Neuronal stem cell (in vitro differentiated cells): ENCODE results near the gene PARD3.

Source experiments
- DNase-seq: peaks from one replicate; pipeline ENCODE4 v3.0.0-alpha.2; 2013; ENCODE audit warnings: low spot score
- H2AFZ ChIP-seq: one replicate; pipeline ENCODE4 v1.6.1; 2013; ENCODE audit warnings: mild to moderate bottlenecking, low read length, inconsistent platforms
- H2AK5ac ChIP-seq: 2 replicates; pipeline ENCODE4 v1.6.1; 2013; ENCODE audit warnings: low read depth, mild to moderate bottlenecking, inconsistent platforms, low read length, moderate library complexity, mixed read lengths
- H2BK120ac ChIP-seq: 2 replicates; pipeline ENCODE4 v1.6.1; 2013; ENCODE audit warnings: low read depth, mild to moderate bottlenecking, inconsistent platforms, low read length, moderate library complexity, mixed read lengths
- H2BK12ac ChIP-seq: one replicate; pipeline ENCODE4 v1.6.1; 2013; ENCODE audit warnings: low read length, inconsistent platforms
- H2BK15ac ChIP-seq: 2 replicates; pipeline ENCODE4 v1.6.1; 2013; ENCODE audit warnings: mild to moderate bottlenecking, low read length, inconsistent platforms, mixed read lengths
- H2BK5ac ChIP-seq: one replicate; pipeline ENCODE4 v1.6.1; 2013; ENCODE audit warnings: inconsistent platforms, mild to moderate bottlenecking, low read length, moderate library complexity
- H3K14ac ChIP-seq: one replicate; pipeline ENCODE4 v1.6.1; 2013; ENCODE audit warnings: low read length, inconsistent platforms
- H3K18ac ChIP-seq: 2 replicates; pipeline ENCODE4 v1.6.1; 2013; ENCODE audit warnings: low read length, inconsistent platforms
- H3K23ac ChIP-seq: 2 replicates; pipeline ENCODE4 v1.6.1; 2013; ENCODE audit warnings: low read depth, mild to moderate bottlenecking, mixed read lengths, low read length, inconsistent platforms; ENCODE audit not compliant: poor library complexity
- H3K27ac ChIP-seq: replicated peaks from 3 replicates; pipeline ENCODE4 v1.5.1; 2013; ENCODE audit warnings: low read length, inconsistent platforms
- H3K27me3 ChIP-seq, 3 experiments: 2 replicates each; pipeline ENCODE4 v1.6.1; 2013; ENCODE audit warnings: low read length in 3 of 3, mild to moderate bottlenecking in 2 of 3, inconsistent platforms in 1 of 3, low read depth in 1 of 3, mixed read lengths in 1 of 3, moderate library complexity in 1 of 3; ENCODE audit not compliant: control insufficient read depth in 3 of 3, insufficient read depth in 3 of 3
- H3K36me3 ChIP-seq, 2 donors: replicated peaks in 1 of 2; 2 replicates each; pipeline ENCODE4 v1.6.1; 2013; ENCODE audit warnings: low read length in 2 of 2; ENCODE audit not compliant: control insufficient read depth in 2 of 2, insufficient read depth in 2 of 2
- H3K4ac ChIP-seq: 2 replicates; pipeline ENCODE4 v1.6.1; 2013; ENCODE audit warnings: inconsistent platforms, mild to moderate bottlenecking, low read length, moderate library complexity
- H3K4me1 ChIP-seq, 2 donors: 1 replicate in 1 of 2; 2 replicates in 1 of 2; pipeline ENCODE4 v1.6.1; 2013; ENCODE audit warnings: low read length in 2 of 2, low read depth in 1 of 2; ENCODE audit not compliant: control insufficient read depth in 2 of 2, insufficient read depth in 1 of 2
- H3K4me2 ChIP-seq: one replicate; pipeline ENCODE4 v1.6.1; 2013; ENCODE audit warnings: mild to moderate bottlenecking, low read length, inconsistent platforms; ENCODE audit not compliant: insufficient read depth, poor library complexity, severe bottlenecking
- H3K4me3 ChIP-seq, 2 donors: 2 replicates each; pipeline ENCODE4 v1.5.1; 2013; ENCODE audit warnings: low read length in 2 of 2, mild to moderate bottlenecking in 2 of 2, inconsistent platforms in 1 of 2, moderate library complexity in 1 of 2
- H3K79me1 ChIP-seq: one replicate; pipeline ENCODE4 v1.6.1; 2013; ENCODE audit warnings: low read depth, mild to moderate bottlenecking, inconsistent platforms, low read length, moderate library complexity
- H3K9ac ChIP-seq: one replicate; pipeline ENCODE4 v1.6.1; 2013; ENCODE audit warnings: mild to moderate bottlenecking, low read depth, low read length, inconsistent platforms; ENCODE audit not compliant: poor library complexity
- H3K9me3 ChIP-seq, 2 donors: replicated peaks in 1 of 2; 2 replicates each; pipeline versions ENCODE3 to v1.6.1; 2013; ENCODE audit warnings: low read length in 2 of 2, mild to moderate bottlenecking in 2 of 2, inconsistent platforms in 1 of 2, low read depth in 1 of 2, mixed read lengths in 1 of 2, moderate library complexity in 1 of 2; ENCODE audit not compliant: control insufficient read depth in 2 of 2, insufficient read depth in 1 of 2
- H4K8ac ChIP-seq: one replicate; pipeline ENCODE4 v1.6.1; 2013; ENCODE audit warnings: low read depth, mild to moderate bottlenecking, inconsistent platforms, low read length, moderate library complexity
- H4K91ac ChIP-seq: one replicate; pipeline ENCODE4 v1.6.1; 2013; ENCODE audit warnings: low read length, low read depth, mild to moderate bottlenecking, inconsistent platforms; ENCODE audit not compliant: poor library complexity
- WGBS, 2 donors: extraction: QIAGEN DNeasy Blood & Tissue Kit; methylation state at CpG; one replicate each; pipeline ENCODE4 v1.1.7; 2013; ENCODE audit warnings: missing lambda C conversion rate in 2 of 2, mixed read lengths in 1 of 2; ENCODE audit not compliant: insufficient read length in 2 of 2, insufficient replicate concordance in 1 of 2; ENCODE audit errors: extremely low coverage in 2 of 2; 5-methylcytosine and 5-hydroxymethylcytosine counted together

Gene PARD3

DNA sequence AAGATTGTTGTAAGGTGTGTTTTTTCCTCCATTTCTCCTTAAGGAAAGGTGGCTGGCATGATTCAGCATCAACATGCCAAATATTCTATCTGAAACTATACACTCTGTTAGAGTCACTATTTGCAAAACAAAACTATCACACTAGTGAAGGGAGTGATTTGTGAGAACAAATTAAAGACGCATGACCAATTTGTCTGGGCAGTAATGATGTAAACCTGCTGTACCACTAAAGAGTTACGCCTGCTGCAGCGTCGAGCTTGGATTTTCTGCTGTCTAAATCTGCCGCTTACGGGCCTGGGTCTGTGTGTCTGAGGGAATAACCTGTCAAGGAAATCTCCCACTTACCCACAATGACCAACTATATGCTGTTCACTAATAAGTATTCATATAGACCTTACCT, 648.3 kb downstream of the PARD3 start:
- Histone ChIP-seq H2AFZ (no peak overlapping the region), H3K9me3 (peaks cover 2 to 13% of the 10 kb centered on the region in 2 donors), H2BK120ac (no peak overlapping the region), H3K14ac (no peak overlapping the region), H2BK5ac (no peak overlapping the region), H3K4me1 (no peaks in the 10 kb centered on the region), H3K79me1 (no peaks in the 10 kb centered on the region), H3K36me3 (no peaks in the 10 kb centered on the region), H3K27me3 (no peaks in the 10 kb centered on the region), H3K23ac (no peak overlapping the region), H2BK12ac (no peak overlapping the region), H3K27ac (no peak overlapping the region), H3K4me2 (no peak overlapping the region), H2AK5ac (no peak overlapping the region), H3K18ac (no peak overlapping the region), H2BK15ac (no peak overlapping the region), H3K4ac (no peak overlapping the region), H4K91ac (no peak overlapping the region), H3K9ac (no peak overlapping the region), H3K4me3 (no peak overlapping the region), H4K8ac (no peak overlapping the region)
- WGBS, 2 donors, result no CpG with 5 or more reads among the region's 6 CpGs
- DNase-seq, result no peak

DNA sequence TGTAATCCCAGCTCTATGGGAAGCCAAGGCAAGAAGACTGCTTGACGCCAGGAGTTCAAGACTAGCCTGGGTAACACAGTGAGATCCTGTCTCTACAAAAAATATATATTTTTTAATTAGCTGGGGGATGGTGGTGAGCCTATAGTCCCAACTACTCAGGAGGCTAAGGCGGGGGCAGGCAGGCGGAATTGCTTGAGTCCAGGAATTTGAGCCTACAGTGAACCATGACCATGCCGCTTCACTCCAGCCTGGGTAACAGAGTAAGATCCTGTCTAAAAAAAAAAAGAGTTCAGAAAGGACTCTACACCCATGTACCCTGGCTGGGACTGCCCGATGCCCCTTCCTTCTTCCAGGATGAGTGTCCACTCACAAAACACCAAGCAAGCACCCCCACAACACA, 648.7 kb downstream of the PARD3 start:
- Histone ChIP-seq H2BK5ac (no peak overlapping the region), H3K9me3 (peaks cover 2 to 16% of the 10 kb centered on the region in 2 donors), H4K8ac (no peak overlapping the region), H3K4ac (no peak overlapping the region), H3K9ac (no peak overlapping the region), H3K23ac (no peak overlapping the region), H2BK15ac (no peak overlapping the region), H2BK120ac (no peak overlapping the region), H3K4me3 (no peak overlapping the region), H3K27me3 (no peaks in the 10 kb centered on the region), H3K27ac (no peak overlapping the region), H2AFZ (no peak overlapping the region), H3K18ac (no peak overlapping the region), H4K91ac (no peak overlapping the region), H2BK12ac (no peak overlapping the region), H3K4me1 (no peaks in the 10 kb centered on the region), H3K4me2 (no peak overlapping the region), H2AK5ac (no peak overlapping the region), H3K14ac (no peak overlapping the region), H3K79me1 (no peaks in the 10 kb centered on the region), H3K36me3 (no peaks in the 10 kb centered on the region)
- DNase-seq, result no peak
- WGBS, 2 donors, result no CpG with 5 or more reads among the region's 5 CpGs

DNA sequence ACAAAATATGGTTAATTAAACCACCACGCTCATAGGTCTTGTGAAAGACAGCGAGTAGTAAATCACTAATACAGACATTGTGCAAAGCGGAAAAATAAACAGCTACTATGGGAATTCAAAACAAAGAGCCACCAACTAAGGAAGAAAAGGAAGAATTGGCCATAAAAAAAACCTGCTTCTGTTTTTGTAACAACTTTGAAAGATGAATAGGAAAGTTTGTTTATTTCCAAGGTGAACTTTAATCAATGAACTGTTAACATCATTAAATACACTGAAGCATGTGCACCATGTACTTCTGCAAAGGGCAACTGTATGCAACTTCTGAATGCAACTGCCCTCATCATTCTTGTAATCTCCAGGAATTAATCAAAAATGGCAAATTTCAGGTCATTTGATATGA, 651.1 kb downstream of the PARD3 start:
- no peak for DNase-seq
- Histone ChIP-seq H2BK5ac (no peak overlapping the region), H3K9ac (no peak overlapping the region), H4K8ac (no peak overlapping the region), H3K23ac (no peak overlapping the region), H2BK15ac (no peak overlapping the region), H2AK5ac (no peak overlapping the region), H2BK12ac (no peak overlapping the region), H3K27ac (no peak overlapping the region), H3K4me1 (no peaks in the 10 kb centered on the region), H2BK120ac (no peak overlapping the region), H4K91ac (no peak overlapping the region), H3K79me1 (no peaks in the 10 kb centered on the region), H3K4me2 (no peak overlapping the region), H3K9me3 (peaks cover 0 to 16% of the 10 kb centered on the region in 2 donors), H3K27me3 (no peaks in the 10 kb centered on the region), H3K36me3 (no peaks in the 10 kb centered on the region), H3K14ac (no peak overlapping the region), H3K18ac (no peak overlapping the region), H3K4me3 (no peak overlapping the region), H3K4ac (no peak overlapping the region), H2AFZ (no peak overlapping the region)
- WGBS, 2 donors, result no CpG with 5 or more reads among the region's 3 CpGs

DNA sequence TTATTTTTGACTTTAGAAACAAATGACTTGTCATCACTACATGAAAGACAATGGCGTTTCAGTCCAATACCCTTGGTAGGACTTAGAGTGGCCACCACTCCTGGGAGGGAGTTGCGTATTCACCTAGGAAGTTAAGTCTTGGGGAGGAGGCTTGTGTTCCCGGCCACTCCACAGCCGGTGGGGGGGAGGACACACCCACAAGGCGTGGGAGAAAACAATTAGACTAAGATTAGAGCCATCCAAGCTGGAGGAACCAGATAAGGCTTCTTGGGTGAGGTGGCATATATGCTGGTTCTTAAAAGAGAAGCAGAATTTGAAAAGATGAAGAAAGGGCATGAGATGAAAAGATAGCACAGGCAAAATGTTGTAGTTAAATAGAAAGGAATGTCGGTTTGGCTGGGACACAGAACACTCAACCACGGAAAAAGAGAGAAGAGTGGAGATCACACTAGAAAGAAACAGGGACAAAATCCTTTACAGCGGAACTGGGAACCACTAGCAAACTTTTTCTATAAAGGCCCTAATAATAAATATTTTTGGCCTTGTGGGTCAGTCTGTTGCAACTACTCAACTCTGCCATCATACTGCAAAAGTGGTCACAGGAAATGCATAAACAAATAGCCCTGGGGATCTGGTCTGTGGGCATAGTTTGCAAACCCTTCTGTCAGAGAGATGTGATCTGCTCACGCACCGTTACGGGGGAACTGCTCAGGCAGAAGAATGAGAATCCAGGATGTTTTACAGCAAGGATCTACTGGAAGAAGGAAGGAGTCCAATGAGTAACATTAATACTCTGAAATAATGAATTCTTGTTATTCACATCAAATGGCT, 651.8 kb downstream of the PARD3 start:
- no peak for DNase-seq
- no peak overlapping the region for H2AK5ac ChIP-seq
- no peak overlapping the region for H4K91ac ChIP-seq

More for the DNA sequence above, 651.8 kb downstream of the PARD3 start:
- Histone ChIP-seq H3K27me3 (no peaks in the 10 kb centered on the region), H3K23ac (no peak overlapping the region), H3K14ac (no peak overlapping the region), H3K79me1 (no peaks in the 10 kb centered on the region), H2BK120ac (no peak overlapping the region), H3K27ac (no peak overlapping the region), H3K36me3 (no peaks in the 10 kb centered on the region), H3K18ac (no peak overlapping the region), H3K4me3 (no peak overlapping the region), H3K4me2 (no peak overlapping the region), H3K4ac (no peak overlapping the region), H3K9me3 (peaks cover 0 to 16% of the 10 kb centered on the region in 2 donors), H3K4me1 (no peaks in the 10 kb centered on the region), H3K9ac (no peak overlapping the region), H2BK5ac (no peak overlapping the region), H4K8ac (no peak overlapping the region), H2AFZ (no peak overlapping the region), H2BK15ac (no peak overlapping the region), H2BK12ac (no peak overlapping the region)
- WGBS, 2 donors, result no CpG with 5 or more reads among the region's 11 CpGs
